Spinal cord (tissue), 10 donors: ENCODE data around the gene RSF1. TPM values are rescaled to one million over a fixed set of nuclear protein-coding genes. Genes with fewer than 3 reads are reported as not detected.

Source experiments
- DNase-seq, 6 donors: peaks; one replicate each; pipeline versions ENCODE4 v3.0.0 to v3.0.0-alpha.2; 2013 to 2015; ENCODE audit warnings: low spot score in 6 of 6, low read depth in 4 of 6
- H3K27ac ChIP-seq: one replicate; pipeline ENCODE4 v1.5.1; 2013; ENCODE audit warnings: low read depth, low read length, control low read depth
- H3K27me3 ChIP-seq: one replicate; pipeline ENCODE4 v1.6.1; 2013; ENCODE audit warnings: low read length; ENCODE audit not compliant: control insufficient read depth, insufficient read depth
- H3K36me3 ChIP-seq: one replicate; pipeline ENCODE4 v1.6.1; 2013; ENCODE audit warnings: low read length; ENCODE audit not compliant: control insufficient read depth, insufficient read depth
- H3K4me1 ChIP-seq: one replicate; pipeline ENCODE4 v1.6.1; 2013; ENCODE audit warnings: low read length; ENCODE audit not compliant: control insufficient read depth, insufficient read depth
- H3K4me3 ChIP-seq: one replicate; pipeline ENCODE4 v1.5.1; 2013; ENCODE audit warnings: low read depth, low read length, control low read depth
- H3K9me3 ChIP-seq: one replicate; pipeline ENCODE4 v1.6.1; 2013; ENCODE audit warnings: low read length; ENCODE audit not compliant: control insufficient read depth, insufficient read depth
- WGBS: methylation state at CpG from one replicate; pipeline ENCODE4 v1.1.5; 2013; ENCODE audit warnings: missing lambda C conversion rate; ENCODE audit not compliant: insufficient coverage; 5-methylcytosine and 5-hydroxymethylcytosine counted together
- polyA plus RNA-seq, 2 donors: library from polyadenylated mRNA; unstranded; fragments of 120-200 nt; gene quantifications; one replicate each; pipeline ENCODE4 v1.2.1, GENCODE V29; 2013; ENCODE audit not compliant: insufficient read length in 2 of 2
- total RNA-seq, 2 donors: library from RNA; depleted of rRNA in 1 of 2; stranded (reverse); fragments of 120-200 nt in 1 of 2; fragments of >200 nt in 1 of 2; gene quantifications; one replicate each; pipeline versions ENCODE4 v1.2.3 to v1.2.4, GENCODE V29; 2013 to 2014
- donor health status: healthy.

Gene RSF1
- total and polyA plus RNA-seq, 4 donors = 37.7 to 80.3 (median 63.5) TPM

GRCh38 chr11:77758331-77758730, 62.2 kb downstream of the RSF1 start:
- peaks cover 8% of the 10 kb centered on the region for H3K36me3 ChIP-seq
- H3K27me3 ChIP-seq = no peaks in the 10 kb centered on the region
- no peaks in the 10 kb centered on the region for H3K4me1 ChIP-seq
- peak in 1 of 6 donors; percentile 50 for DNase-seq
- no peak overlapping the region for H3K27ac ChIP-seq
- no peak overlapping the region for H3K4me3 ChIP-seq
- WGBS = no CpG with 5 or more reads among the region's 2 CpGs
- H3K9me3 ChIP-seq = no peaks in the 10 kb centered on the region

DNA sequence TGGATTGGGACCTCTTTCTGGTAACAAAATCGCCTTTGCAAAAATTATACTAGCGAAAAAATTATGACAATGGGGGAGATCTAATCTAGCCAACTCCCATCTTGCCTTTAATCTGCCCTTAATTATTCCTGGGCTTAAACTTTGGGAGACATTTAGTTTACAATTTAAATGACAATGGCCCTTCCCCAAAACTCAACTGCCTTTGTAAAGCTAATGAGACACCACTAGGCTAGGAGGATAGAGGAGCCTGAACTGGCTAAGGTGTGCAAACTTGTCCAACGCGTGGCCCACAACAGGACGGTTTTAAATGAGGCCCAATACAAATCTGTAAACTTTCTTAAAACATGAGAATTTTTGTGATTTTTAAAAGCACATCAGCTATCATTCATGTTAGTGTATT, 67.3 kb downstream of the RSF1 start:
- Histone ChIP-seq H3K27ac (no peak overlapping the region), H3K4me3 (no peak overlapping the region), H3K36me3 (peaks cover under 1% of the 10 kb centered on the region), H3K4me1 (no peaks in the 10 kb centered on the region), H3K9me3 (no peaks in the 10 kb centered on the region), H3K27me3 (no peaks in the 10 kb centered on the region)
- DNase-seq = peak in 1 of 6 donors; percentile 40
- no CpG with 5 or more reads among the region's 5 CpGs for WGBS

- Histone ChIP-seq H3K4me3 (no peak overlapping the region), H3K9me3 (no peaks in the 10 kb centered on the region), H3K4me1 (no peaks in the 10 kb centered on the region), H3K27ac (no peak overlapping the region), H3K27me3 (no peaks in the 10 kb centered on the region), H3K36me3 (peaks cover 2% of the 10 kb centered on the region)
- WGBS = 40% methylated on average over 1 of the region's 3 CpGs
- DNase-seq = peak in 3 of 6 donors; percentile 4 to 62 (median 20)
These were observed 68.0 kb downstream of the RSF1 start for GRCh38 chr11:77752516-77752915.

DNA sequence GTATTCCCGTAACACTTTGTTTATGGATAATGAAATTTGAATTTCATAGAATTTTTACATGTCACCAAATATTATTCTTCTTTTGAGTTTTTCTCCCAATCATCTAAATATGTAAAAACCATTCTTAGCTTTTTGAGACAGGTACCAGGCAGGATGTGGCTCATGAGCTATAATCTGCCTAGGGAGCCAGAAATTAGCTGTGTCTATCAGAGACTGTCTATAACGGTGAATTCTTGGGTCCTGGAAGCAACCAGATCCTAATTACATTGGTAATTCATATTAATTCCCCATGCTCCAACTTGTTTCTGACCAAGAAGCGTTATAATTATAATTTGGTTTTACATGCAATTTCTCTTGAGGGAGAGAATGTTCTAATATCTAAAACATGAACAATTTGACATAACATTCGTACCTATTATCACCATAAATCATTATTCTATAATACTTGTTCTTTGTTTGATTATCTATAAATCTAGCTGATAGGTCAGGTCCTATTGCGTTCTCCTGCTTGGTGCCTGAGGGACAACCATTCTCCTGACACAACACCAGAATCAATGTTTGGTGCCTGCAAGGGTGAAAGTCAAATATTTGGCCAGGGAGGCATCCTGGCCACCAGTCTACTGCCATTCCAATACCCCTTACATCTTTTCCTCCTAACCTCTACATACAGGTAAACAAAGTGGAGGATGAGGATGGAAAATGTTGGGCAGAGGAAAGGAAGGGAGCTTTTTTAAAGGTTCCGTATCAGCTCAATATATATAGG, 69.9 kb downstream of the RSF1 start:
- H3K27me3 ChIP-seq = no peaks in the 10 kb centered on the region
- H3K27ac ChIP-seq = no peak overlapping the region
- H3K9me3 ChIP-seq = no peaks in the 10 kb centered on the region
- WGBS = no CpG with 5 or more reads among the region's 6 CpGs
- DNase-seq = no peak
- no peaks in the 10 kb centered on the region for H3K4me1 ChIP-seq
- H3K36me3 ChIP-seq = peaks cover 2% of the 10 kb centered on the region
- H3K4me3 ChIP-seq = no peak overlapping the region

DNA sequence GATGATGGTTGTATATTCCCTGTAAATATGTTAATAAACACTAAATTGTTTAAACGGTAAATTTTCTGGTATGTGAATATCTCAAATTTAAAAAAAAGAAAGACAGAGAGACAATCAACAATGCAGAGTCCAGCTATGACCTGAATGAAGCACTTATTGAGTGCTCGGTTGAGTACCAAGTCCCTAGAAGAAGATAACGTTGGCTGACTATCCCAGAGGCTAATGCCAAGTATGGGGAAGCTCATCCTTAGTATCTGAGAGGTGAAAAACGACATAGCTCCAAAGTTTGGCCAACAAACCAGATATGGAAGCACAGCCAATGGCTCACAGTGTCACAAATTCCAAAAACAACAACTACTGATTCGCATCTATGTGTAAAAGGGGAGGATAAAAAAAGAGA, 71.3 kb downstream of the RSF1 start:
- no peaks in the 10 kb centered on the region for H3K27me3 ChIP-seq
- H3K36me3 ChIP-seq = peaks cover 2% of the 10 kb centered on the region
- H3K9me3 ChIP-seq = no peaks in the 10 kb centered on the region
- H3K4me3 ChIP-seq = no peak overlapping the region
- no peak overlapping the region for H3K27ac ChIP-seq
- DNase-seq = no peak
- 92% methylated on average over 2 of the region's 5 CpGs for WGBS
- no peaks in the 10 kb centered on the region for H3K4me1 ChIP-seq

- Histone ChIP-seq H3K4me1 (no peaks in the 10 kb centered on the region), H3K36me3 (peaks cover 2% of the 10 kb centered on the region), H3K27me3 (no peaks in the 10 kb centered on the region), H3K9me3 (no peaks in the 10 kb centered on the region), H3K4me3 (no peak overlapping the region), H3K27ac (no peak overlapping the region)
- WGBS = no CpG with 5 or more reads among the region's 5 CpGs
- no peak for DNase-seq
These were observed 72.3 kb downstream of the RSF1 start for GRCh38 chr11:77748266-77748665.

GRCh38 chr11:77747381-77747969, 73.0 kb downstream of the RSF1 start:
- no peak overlapping the region for H3K4me3 ChIP-seq
- no peak overlapping the region for H3K27ac ChIP-seq
- no peak for DNase-seq
- 83% methylated on average over 1 of the region's 3 CpGs for WGBS
- peaks cover 2% of the 10 kb centered on the region for H3K36me3 ChIP-seq
- H3K9me3 ChIP-seq = no peaks in the 10 kb centered on the region
- H3K27me3 ChIP-seq = no peaks in the 10 kb centered on the region
- H3K4me1 ChIP-seq = no peaks in the 10 kb centered on the region

- Histone ChIP-seq H3K36me3 (peaks cover 23% of the 10 kb centered on the region), H3K27me3 (no peaks in the 10 kb centered on the region), H3K27ac (no peak overlapping the region), H3K9me3 (no peaks in the 10 kb centered on the region), H3K4me1 (no peaks in the 10 kb centered on the region), H3K4me3 (no peak overlapping the region)
- 100% methylated on average over 2 of the region's 2 CpGs for WGBS
- DNase-seq = no peak
These were observed 84.0 kb downstream of the RSF1 start for GRCh38 chr11:77736473-77736872.

GRCh38 chr11:77734890-77735289, 85.6 kb downstream of the RSF1 start:
- 98% methylated on average over 15 of the region's 26 CpGs for WGBS
- DNase-seq = no peak
- Histone ChIP-seq H3K4me1 (no peaks in the 10 kb centered on the region), H3K27me3 (no peaks in the 10 kb centered on the region), H3K27ac (no peak overlapping the region), H3K9me3 (peaks cover 3% of the 10 kb centered on the region), H3K36me3 (peaks cover 23% of the 10 kb centered on the region), H3K4me3 (no peak overlapping the region)

DNA sequence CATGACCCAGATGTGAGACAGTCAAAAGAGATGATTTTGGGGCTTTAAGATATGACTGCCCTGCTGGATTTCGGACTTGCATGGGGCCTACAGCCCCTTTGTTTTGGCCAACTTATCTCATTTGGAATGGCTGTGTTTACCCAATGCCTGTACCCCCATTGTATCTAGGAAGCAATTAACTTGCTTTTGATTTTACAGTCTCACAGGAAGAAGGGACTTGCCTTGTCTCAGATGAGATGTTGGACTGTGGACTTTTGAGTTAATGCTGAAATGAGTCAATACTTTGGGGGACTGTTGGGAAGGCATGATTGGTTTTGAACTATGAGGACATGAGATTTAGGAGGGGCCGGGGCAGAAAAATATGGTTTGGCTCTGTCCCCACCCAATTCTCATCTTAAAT, 88.4 kb downstream of the RSF1 start:
- H3K4me1 ChIP-seq = no peaks in the 10 kb centered on the region
- no CpG with 5 or more reads among the region's 2 CpGs for WGBS
- H3K9me3 ChIP-seq = peaks cover 3% of the 10 kb centered on the region
- H3K27ac ChIP-seq = no peak overlapping the region
- DNase-seq = no peak
- H3K4me3 ChIP-seq = no peak overlapping the region
- no peaks in the 10 kb centered on the region for H3K27me3 ChIP-seq
- peaks cover 14% of the 10 kb centered on the region for H3K36me3 ChIP-seq
